NCI-H345 treated with DMSO at 0.1 percent for 48 hours (cell line): ENCODE results near the gene CTNNA3.
"Not testable (repeated sequence)": the region's sequence is repeated elsewhere in the genome, so short reads cannot be mapped to it uniquely, and the experiment has no call there.

Source experiments
- DNase-seq: peaks from one replicate; lab custom pipeline; 2025; ENCODE audit not compliant: unreplicated experiment; lab: John Stamatoyannopoulos, UW

Gene CTNNA3

GRCh38 chr10:67606572-67606971, 89.4 kb downstream of the CTNNA3 start:
- DNase-seq = no peak

- no peak for DNase-seq
These were observed 92.3 kb downstream of the CTNNA3 start for GRCh38 chr10:67603701-67604100.

GRCh38 chr10:67603086-67603485, 92.9 kb downstream of the CTNNA3 start:
- DNase-seq = no peak

GRCh38 chr10:67602268-67602950, 93.6 kb downstream of the CTNNA3 start:
- no peak for DNase-seq

GRCh38 chr10:67599597-67599996, 96.4 kb downstream of the CTNNA3 start:
- no peak for DNase-seq

- no peak for DNase-seq
These were observed 99.4 kb downstream of the CTNNA3 start for GRCh38 chr10:67596641-67597040.

- DNase-seq = no peak
These were observed 108.2 kb downstream of the CTNNA3 start for GRCh38 chr10:67587771-67588170.

GRCh38 chr10:67575532-67575931, 120.5 kb downstream of the CTNNA3 start:
- no peak for DNase-seq

GRCh38 chr10:67573484-67573883, 122.5 kb downstream of the CTNNA3 start:
- no peak for DNase-seq

GRCh38 chr10:67571503-67571902, 124.5 kb downstream of the CTNNA3 start:
- no peak for DNase-seq

GRCh38 chr10:67558311-67558710, 137.7 kb downstream of the CTNNA3 start:
- not testable (repeated sequence) for DNase-seq

GRCh38 chr10:67553254-67553653, 142.7 kb downstream of the CTNNA3 start:
- DNase-seq = no peak

GRCh38 chr10:67550838-67551402, 145.1 kb downstream of the CTNNA3 start:
- DNase-seq = no peak

- no peak for DNase-seq
These were observed 145.9 kb downstream of the CTNNA3 start for GRCh38 chr10:67550046-67550445.

- DNase-seq = no peak
These were observed 146.6 kb downstream of the CTNNA3 start for GRCh38 chr10:67549390-67549789.

- DNase-seq = no peak
These were observed 154.6 kb downstream of the CTNNA3 start for GRCh38 chr10:67541411-67541810.

GRCh38 chr10:67539312-67539711, 156.7 kb downstream of the CTNNA3 start:
- DNase-seq = no peak

GRCh38 chr10:67537906-67538305, 158.1 kb downstream of the CTNNA3 start:
- no peak for DNase-seq

GRCh38 chr10:67533376-67533775, 162.6 kb downstream of the CTNNA3 start:
- no peak for DNase-seq

- not testable (repeated sequence) for DNase-seq
These were observed 165.0 kb downstream of the CTNNA3 start for GRCh38 chr10:67530990-67531389.

GRCh38 chr10:67527351-67527750, 168.6 kb downstream of the CTNNA3 start:
- DNase-seq = no peak

- DNase-seq = no peak
These were observed 174.4 kb downstream of the CTNNA3 start for GRCh38 chr10:67521546-67521945.
